Breast epithelium (tissue), 3 donors: ENCODE data around the gene MYCN.

Experiments used
- POLR2A ChIP-seq: fragments of 450-650 bp; IDR thresholded peaks from one replicate; pipeline ENCODE4 v1.6.1; 2016; ENCODE audit warnings: antibody characterized with exemption, mild to moderate bottlenecking, moderate library complexity
- POLR2AphosphoS5 ChIP-seq, 3 donors: sonication (generic); formaldehyde crosslinking; IDR thresholded peaks; one replicate each; pipeline ENCODE4 v1.6.1; 2017; ENCODE audit warnings: antibody characterized with exemption in 3 of 3
- TF ChIP-seq, protein P1 (sequence below), 3 donors: fragments of 450-650 bp; IDR thresholded peaks; one replicate each; pipeline ENCODE4 v1.5.1; 2016 to 2017; ENCODE audit warnings: antibody characterized with exemption in 3 of 3, mild to moderate bottlenecking in 3 of 3, moderate library complexity in 3 of 3

DNA sequence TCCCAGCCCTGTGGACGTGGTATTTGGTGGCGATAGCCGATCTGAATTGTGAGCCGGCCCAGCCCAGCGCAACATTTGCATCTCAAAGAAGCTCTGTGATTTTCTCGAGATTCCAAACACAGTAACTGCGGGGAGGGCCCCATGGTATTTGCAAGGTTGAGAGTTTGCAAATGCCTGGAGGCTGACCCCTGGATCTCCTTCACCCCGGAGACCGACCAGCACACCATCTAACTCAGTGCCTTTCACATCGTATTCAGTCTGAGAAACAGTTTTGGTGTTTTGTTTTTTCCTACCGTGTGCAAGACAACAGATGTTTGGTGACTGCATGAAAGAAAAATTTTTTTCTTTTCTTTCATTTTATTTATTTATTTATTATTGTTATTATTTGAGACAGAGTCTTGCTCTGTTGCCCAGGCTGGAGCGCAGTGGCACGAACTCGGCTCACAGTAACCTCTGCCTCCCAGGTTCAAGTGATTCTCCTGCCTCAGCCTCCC lies 40.3 kb downstream of the MYCN start:
- TF ChIP-seq POLR2A: no peak
- TF ChIP-seq, protein P1, sequence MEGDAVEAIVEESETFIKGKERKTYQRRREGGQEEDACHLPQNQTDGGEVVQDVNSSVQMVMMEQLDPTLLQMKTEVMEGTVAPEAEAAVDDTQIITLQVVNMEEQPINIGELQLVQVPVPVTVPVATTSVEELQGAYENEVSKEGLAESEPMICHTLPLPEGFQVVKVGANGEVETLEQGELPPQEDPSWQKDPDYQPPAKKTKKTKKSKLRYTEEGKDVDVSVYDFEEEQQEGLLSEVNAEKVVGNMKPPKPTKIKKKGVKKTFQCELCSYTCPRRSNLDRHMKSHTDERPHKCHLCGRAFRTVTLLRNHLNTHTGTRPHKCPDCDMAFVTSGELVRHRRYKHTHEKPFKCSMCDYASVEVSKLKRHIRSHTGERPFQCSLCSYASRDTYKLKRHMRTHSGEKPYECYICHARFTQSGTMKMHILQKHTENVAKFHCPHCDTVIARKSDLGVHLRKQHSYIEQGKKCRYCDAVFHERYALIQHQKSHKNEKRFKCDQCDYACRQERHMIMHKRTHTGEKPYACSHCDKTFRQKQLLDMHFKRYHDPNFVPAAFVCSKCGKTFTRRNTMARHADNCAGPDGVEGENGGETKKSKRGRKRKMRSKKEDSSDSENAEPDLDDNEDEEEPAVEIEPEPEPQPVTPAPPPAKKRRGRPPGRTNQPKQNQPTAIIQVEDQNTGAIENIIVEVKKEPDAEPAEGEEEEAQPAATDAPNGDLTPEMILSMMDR (IDR thresholded peaks at IDR 0.05): no peak
- no peak for TF ChIP-seq POLR2AphosphoS5 (IDR thresholded peaks at IDR 0.05)
